ENCODE data around the gene ANKMY2.

ANKMY2 gene

DNA sequence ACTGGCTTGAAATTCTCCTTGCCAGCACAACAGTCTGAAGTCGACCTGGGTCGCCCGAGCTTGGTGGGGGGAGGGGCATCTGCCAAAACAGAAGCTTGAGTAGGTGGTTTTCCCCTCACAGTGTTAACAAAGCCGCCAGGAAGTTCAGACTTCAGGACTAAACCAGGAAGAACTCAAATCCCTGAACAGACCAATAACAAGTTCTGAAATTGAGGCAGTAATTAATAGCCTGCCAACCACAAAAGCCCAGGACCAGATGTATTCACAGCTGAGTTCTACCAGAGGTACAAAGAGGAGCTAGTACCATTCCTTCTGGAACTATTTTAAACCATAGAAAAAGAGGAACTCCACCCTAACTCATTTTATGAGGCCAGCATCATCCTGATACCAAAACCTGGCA lies 73.6 kb downstream of the ANKMY2 start:
- DNase-seq = no peak

DNA sequence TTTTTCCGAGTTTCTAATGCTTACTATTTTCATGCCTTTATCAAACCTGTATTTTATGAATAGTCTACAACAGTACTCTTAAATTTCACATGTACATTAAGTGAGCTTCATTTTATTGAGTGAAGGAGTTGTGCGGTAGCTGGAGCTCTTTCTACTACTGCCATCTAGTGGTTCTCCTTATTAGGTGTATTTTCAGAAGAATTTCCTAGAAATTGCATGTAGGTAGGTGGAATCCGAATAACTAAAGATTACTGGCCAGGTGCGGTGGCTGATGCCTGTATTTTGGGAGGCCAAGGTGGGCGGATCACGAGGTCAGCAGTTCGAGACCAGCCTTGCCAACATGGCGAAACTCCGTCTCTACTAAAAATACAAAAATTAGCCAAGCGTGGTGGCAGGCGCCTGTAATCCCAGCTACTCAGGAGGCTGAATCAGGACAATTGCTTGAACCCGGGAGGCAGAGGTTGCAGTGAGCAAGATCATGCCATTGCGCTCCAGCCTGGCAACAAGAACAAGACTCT lies 80.6 kb downstream of the ANKMY2 start:
- peak in 2 of 5 experiments; percentile 22 to 39 for DNase-seq

DNA sequence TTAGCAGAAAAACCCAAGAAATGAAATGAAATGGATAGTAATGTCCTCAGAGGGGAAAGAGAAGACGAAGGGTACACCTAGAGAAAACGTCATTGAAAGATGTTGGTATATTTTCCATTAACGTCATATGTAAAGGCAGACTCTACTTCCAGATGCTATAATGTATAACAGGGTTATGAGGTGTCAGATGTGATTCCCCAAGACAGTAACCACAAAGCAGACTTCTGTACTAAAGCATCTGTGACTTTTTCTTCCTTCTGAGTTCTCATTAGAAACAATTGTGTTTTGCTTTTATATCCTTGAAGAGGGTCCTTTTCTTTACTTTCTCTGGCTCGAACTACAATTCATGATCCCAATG lies 81.6 kb downstream of the ANKMY2 start:
- no peak for DNase-seq

DNA sequence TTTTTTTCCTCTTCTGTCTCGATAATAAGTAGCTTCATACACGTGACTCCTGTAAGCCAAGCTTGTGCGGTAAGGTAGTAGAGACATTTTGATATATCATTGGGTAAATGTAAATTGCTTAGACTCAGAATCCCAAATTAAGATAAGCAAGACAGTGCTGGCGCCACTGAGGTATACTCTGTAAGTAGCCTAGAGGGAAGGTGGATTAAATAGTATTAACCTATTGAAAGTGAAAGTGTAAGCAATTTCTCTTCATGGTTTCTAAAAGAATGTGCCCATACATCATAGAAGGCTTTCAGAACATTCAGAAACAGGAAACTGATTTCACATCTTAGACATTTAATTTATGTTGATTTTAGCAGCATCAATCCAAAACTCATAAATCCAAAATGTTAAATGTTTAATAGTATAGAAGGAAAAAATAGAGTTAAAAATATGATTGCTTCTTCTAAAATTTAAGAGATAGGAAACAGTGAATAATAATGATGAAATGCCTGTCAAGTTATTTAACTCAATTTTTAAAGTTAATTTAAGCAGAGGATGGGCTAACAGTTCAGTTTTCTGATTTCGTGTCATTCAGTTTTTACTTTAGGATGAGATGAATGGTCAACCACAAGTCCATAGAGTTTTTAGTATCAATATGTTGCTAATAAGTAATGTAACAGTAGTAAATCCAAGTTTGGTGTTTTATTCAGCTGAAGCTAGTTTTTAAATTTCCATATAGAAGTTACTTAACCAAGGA lies 82.1 kb downstream of the ANKMY2 start:
- DNase-seq = peak in 1 of 5 experiments; percentile 8

DNA sequence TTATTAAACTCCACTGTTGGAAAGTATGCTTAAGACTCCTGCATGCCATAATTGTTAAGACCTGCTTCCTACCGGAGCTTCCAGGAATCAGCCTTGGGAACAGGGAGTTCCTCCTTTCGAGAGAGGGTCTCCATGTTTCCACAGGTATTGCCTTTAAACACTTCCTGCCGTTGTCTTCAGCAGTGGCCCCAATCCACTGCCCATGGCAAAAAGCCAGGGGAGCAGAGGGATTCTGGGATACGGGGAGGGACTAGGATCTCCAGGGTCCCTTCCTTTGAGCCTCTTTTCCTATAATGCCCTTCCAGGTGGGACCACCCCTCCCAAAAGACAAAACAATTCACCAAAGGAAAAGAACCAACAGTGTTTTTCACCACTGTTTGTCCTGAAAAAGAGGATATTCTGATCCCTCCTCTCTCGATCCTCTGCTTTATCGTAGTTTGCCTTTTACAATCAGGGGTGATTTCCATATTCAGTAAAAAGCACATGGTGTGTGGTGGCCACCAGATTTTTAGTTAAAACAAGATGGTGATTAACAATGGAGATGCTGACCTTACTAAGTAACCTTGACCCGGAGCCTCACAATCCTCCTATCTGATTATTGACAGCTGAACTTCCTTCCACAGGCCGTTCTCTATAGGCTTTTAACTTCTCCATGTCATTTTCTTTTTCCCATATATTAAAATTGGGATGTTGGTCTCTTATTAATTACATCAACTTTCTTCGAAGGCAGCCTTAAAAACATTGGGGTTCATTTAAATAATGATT lies 82.9 kb downstream of the ANKMY2 start:
- no peak for DNase-seq

DNA sequence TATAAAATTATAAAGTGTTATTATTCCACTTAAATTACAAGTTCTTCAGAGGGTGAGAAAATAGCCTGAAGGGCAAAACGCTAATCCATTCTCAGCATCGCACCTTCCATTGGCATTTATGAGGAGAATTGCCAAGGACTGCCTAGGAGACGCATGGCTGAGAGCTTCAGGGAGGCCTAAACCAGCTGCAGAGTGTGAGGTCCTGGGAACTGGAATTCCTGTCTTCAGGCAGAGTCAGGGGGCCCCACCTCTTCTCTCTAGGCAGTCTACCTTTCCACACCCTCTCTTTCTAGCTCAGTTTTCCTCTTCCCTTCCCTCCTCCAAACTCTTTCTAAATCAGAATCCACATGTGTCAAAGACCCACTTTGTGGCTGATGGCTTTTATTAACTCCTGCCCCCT lies 83.6 kb downstream of the ANKMY2 start:
- DNase-seq = no peak

DNA sequence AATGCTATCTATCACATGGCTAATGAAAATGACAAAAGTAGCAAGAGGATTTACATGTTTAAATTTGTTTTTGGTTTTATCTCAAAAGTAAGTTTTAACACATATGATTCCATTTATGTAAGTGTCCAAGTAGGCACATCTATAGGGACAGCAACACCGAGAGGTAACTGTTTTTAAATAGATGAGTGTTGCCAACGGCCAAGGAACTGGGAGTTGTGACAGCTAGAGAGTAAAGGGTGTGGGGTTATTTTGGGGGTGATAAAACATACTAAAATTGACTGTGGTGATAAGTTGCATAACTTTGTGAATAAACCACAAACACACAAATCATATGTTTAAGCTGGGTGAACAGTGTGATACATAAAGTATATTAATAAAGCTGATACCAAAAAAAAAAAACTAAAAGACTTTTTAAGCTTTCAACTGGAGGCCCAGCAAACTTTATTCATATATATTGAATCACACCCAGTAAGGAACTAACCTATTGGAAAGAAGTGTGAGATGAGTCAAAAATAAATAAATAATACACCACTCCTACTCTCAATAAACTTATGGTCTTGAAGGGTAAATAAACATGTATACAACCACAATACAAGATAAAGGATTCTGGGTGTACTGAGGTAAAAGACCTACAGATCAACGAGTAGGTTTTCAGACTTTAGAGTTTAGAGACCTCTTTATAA lies 85.9 kb downstream of the ANKMY2 start:
- DNase-seq = no peak

DNA sequence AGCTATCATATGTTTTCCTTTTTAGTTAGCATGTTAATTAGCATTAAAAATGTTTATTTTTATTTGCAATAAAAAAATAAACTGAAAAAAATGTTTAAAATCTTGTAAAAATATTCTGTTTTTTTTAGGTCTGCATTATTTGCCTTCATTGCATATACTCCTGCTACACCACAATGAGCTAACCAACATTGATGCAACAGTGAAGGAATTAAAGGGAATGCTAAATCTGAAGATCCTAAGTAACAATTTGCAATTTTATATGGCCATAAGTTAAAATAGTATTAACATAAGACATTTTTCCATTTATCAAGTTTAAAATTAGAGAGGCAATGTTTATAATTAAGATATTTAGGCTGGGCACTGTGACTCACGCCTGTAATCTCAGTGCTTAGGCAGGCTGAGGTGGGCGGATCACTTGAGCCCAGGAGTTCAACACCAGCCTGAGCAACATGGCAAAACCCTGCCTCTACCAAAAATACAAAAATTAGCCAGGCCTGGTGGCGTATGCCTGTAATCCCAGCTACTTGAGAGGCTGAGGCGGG lies 86.7 kb downstream of the ANKMY2 start:
- no peak for DNase-seq

DNA sequence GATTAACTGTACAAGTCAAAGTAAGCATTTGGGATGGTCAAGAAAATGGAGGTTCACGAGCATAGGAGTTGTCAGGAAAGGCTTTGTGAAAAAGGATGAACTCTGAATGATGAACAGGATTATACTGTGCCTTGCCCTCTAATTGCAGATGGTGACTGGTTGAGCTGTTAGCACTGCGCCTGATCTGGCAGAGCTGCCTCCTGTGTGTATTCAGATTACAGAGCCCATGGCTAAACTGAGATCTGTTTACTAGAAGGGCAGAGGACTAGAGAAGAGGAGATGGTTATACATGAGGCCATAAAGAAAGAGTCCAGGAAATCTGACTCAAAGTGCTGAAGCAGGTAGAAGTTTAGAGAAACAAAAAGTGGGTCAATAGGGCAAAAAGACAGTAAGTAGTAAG lies 89.2 kb downstream of the ANKMY2 start:
- no peak for DNase-seq

DNA sequence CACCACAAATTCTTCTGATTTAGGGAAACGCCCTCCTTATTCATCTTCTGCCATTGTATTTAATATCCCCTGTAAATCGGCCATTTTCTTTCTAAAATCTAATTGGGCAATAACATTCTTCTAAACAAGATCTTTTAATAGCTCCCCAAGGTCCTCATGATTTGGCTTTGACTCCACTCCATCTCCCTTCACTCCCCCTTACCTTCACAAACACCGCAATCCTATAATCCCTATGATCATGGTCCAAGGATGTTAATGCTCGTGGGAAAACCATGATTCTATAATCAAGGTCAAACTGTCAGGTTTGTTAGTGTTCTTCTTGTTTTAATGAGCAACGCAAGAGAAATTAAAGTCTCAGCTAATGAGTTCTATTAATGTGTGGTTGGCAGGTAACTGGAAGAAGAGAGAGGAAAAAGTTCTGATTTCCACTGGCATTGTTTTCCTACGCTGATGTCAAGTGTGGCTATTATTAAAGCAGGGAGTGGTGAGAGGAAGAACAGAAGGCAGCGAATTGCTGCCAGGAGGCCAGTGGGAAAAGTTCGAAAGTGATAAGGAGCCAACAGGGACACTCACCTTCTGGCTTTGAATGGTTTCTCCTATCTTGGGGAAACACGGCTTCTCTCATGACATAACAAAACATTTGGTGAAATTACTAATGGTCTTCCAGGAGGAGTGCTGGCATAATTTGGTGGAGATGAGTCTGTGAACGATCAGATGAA lies 90.9 kb downstream of the ANKMY2 start:
- no peak for DNase-seq

DNA sequence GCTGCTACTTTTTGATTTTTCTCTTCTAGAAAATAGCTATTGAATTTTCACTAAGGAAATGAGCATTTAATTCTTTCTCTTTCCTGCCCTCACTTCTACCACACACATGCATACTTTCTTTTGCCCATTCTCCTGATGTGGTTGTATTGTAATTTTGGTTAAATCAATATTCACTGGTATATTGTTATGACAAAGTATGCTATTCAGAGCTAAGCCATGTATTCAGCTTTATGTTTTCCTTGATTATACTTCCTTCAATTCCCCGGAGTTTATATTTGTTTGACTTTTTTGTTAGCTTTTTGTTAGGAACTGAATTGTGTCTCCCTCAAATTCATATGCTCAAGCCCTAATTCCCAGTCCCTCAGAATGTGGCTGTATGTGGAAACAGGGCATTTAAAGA lies 94.9 kb downstream of the ANKMY2 start:
- no peak for DNase-seq

All from T-helper 2 cell (primary cell).